MCF 10A (cell line): ENCODE measurements around the gene BEST1. TPM values are rescaled to one million over a fixed set of nuclear protein-coding genes. Genes with fewer than 3 reads are reported as not detected.

Source experiments
- BruUV-seq: library from RNA; stranded (reverse); fragments of 400-500 nt; replicated peaks from 2 replicates; lab custom pipeline; 2021; lab: Mats Ljungman, UMichigan
- CTCF ChIA-PET: fragments of 300-600 bp; sonication (Branson Sonifier 250); formaldehyde crosslinking; extraction: SDS; loops from one replicate; lab custom pipeline; 2021; ENCODE audit warnings: antibody characterized with exemption, inconsistent platforms; lab: Yijun Ruan, JAX
- POLR2A ChIA-PET: fragments of 300-600, 350-650 bp; sonication (Branson Sonifier 250); formaldehyde crosslinking; extraction: SDS; loops from one replicate; lab custom pipeline; 2020; ENCODE audit warnings: antibody characterized with exemption, inconsistent platforms; lab: Yijun Ruan, JAX
- DNase-seq: peaks from one replicate; pipeline ENCODE4 v3.0.0-alpha.2; 2018; ENCODE audit not compliant: unreplicated experiment
- H3K27ac Mint-ChIP-seq: one replicate; pipeline ENCODE4 v1.8.0; 2022; ENCODE audit warnings: mild to moderate bottlenecking, low read depth, mixed read lengths; ENCODE audit not compliant: unreplicated experiment
- H3K27me3 Mint-ChIP-seq: one replicate; pipeline ENCODE4 v1.8.0; 2022; ENCODE audit warnings: mixed read lengths; ENCODE audit not compliant: insufficient read depth, unreplicated experiment
- H3K36me3 Mint-ChIP-seq: one replicate; pipeline ENCODE4 v1.8.0; 2022; ENCODE audit warnings: mild to moderate bottlenecking, moderate library complexity, mixed read lengths; ENCODE audit not compliant: insufficient read depth, unreplicated experiment
- H3K4me1 Mint-ChIP-seq: one replicate; pipeline ENCODE4 v1.8.0; 2022; ENCODE audit warnings: mixed read lengths; ENCODE audit not compliant: insufficient read depth, unreplicated experiment
- H3K4me3 Mint-ChIP-seq: one replicate; pipeline ENCODE4 v1.8.0; 2022; ENCODE audit warnings: mild to moderate bottlenecking, moderate library complexity, mixed read lengths; ENCODE audit not compliant: unreplicated experiment
- H3K9me3 Mint-ChIP-seq: one replicate; pipeline ENCODE4 v1.8.0; 2022; ENCODE audit warnings: mixed read lengths; ENCODE audit not compliant: unreplicated experiment
- CTCF ChIP-seq: fragments of 200-600 bp; IDR thresholded peaks from one replicate; pipeline ENCODE4 v1.8.0; 2022; ENCODE audit warnings: antibody characterized with exemption, mild to moderate bottlenecking; ENCODE audit not compliant: unreplicated experiment
- intact Hi-C: fragments of 100-400 bp; cut with micrococcal nuclease; formaldehyde crosslinking; loops from 2 replicates; pipeline ENCODE4 v1.14.1; 2022
- total RNA-seq: library from RNA; stranded (reverse); gene quantifications from 2 replicates; pipeline ENCODE4 v1.2.3, GENCODE V29; 2022

BEST1 gene
- total RNA-seq, 1 experiment from 2014 or later = 2.5 TPM

GRCh38 chr11:61930933-61931332, 19.2 kb upstream of the BEST1 start:
- H3K27ac Mint-ChIP-seq = no peak overlapping the region
- H3K4me1 Mint-ChIP-seq = no peaks in the 10 kb centered on the region
- no peak overlapping the region for H3K4me3 Mint-ChIP-seq
- peaks cover 7% of the 10 kb centered on the region for H3K9me3 Mint-ChIP-seq
- DNase-seq = no peak
- no peak for TF ChIP-seq CTCF
- intact Hi-C loops = no loop called here
- no peaks in the 10 kb centered on the region for H3K36me3 Mint-ChIP-seq
- ChIA-PET CTCF (interaction anchor here (0.6 to 3.9 kb wide), 6 partner anchors 9 to 495 kb away, joined by 3 to 31 read pairs (median 9); no protein-coding TSS in a partner anchor), POLR2A (interaction anchor here (0.5 kb wide), 1 partner anchor 132 kb away, joined by 3 read pairs; no protein-coding TSS in a partner anchor)
- no TSS peak for BruUV-seq
- H3K27me3 Mint-ChIP-seq = peaks cover 6% of the 10 kb centered on the region

- ChIA-PET CTCF (interaction anchor here (0.6 to 8.7 kb wide), 4 partner anchors 11 to 146 kb away, joined by 3 to 52 read pairs (median 10); no protein-coding TSS in a partner anchor), POLR2A (interaction anchor here (1.1 kb wide), 1 partner anchor 12 kb away, joined by 3 read pairs; no protein-coding TSS in a partner anchor)
- Mint-ChIP-seq H3K27ac (no peak overlapping the region), H3K4me3 (no peak overlapping the region), H3K27me3 (peaks cover 23% of the 10 kb centered on the region), H3K36me3 (no peaks in the 10 kb centered on the region), H3K9me3 (peaks cover 21% of the 10 kb centered on the region), H3K4me1 (no peaks in the 10 kb centered on the region)
- no peak for TF ChIP-seq CTCF
- no TSS peak for BruUV-seq
- intact Hi-C loops = no loop called here
- DNase-seq = no peak
These were observed 14.3 kb upstream of the BEST1 start for GRCh38 chr11:61935861-61936260.

- Mint-ChIP-seq H3K27me3 (peaks cover 33% of the 10 kb centered on the region), H3K9me3 (peaks cover 14% of the 10 kb centered on the region), H3K36me3 (no peaks in the 10 kb centered on the region), H3K4me3 (no peak overlapping the region), H3K4me1 (no peaks in the 10 kb centered on the region), H3K27ac (no peak overlapping the region)
- no peak for DNase-seq
- intact Hi-C loops = no loop called here
- ChIA-PET POLR2A (interaction anchor here (0.8 kb wide), 1 partner anchor 9 kb away, joined by 3 read pairs; no protein-coding TSS in a partner anchor), CTCF (interaction anchor here (0.9 to 8.7 kb wide), 3 partner anchors 9 to 42 kb away, joined by 3 to 52 read pairs (median 4); no protein-coding TSS in a partner anchor)
- TF ChIP-seq CTCF = no peak
- BruUV-seq = no TSS peak
These were observed 9.7 kb upstream of the BEST1 start for GRCh38 chr11:61940466-61940865.

GRCh38 chr11:61945191-61945590, 5.0 kb upstream of the BEST1 start:
- POLR2A ChIA-PET = no interaction called here
- intact Hi-C loops = no loop called here
- H3K36me3 Mint-ChIP-seq = no peaks in the 10 kb centered on the region
- no peak overlapping the region for H3K4me3 Mint-ChIP-seq
- no peaks in the 10 kb centered on the region for H3K9me3 Mint-ChIP-seq
- BruUV-seq = no TSS peak
- TF ChIP-seq CTCF = no peak
- H3K27ac Mint-ChIP-seq = no peak overlapping the region
- CTCF ChIA-PET = interaction anchor here (0.7 to 11.0 kb wide), 7 partner anchors 17 to 147 kb away, joined by 3 to 217 read pairs (median 5); no protein-coding TSS in a partner anchor
- H3K27me3 Mint-ChIP-seq = peaks cover 11% of the 10 kb centered on the region
- H3K4me1 Mint-ChIP-seq = peaks cover 15% of the 10 kb centered on the region
- no peak for DNase-seq
